AG10803 (cell line): Measurements from ENCODE around the gene TULP4.
A peak's percentile ranks its signal among the peaks of the same experiment; 100 is the strongest.

Source experiments
- DNase-seq: peaks from one replicate; pipeline ENCODE4 v3.0.0; 2010; ENCODE audit warnings: low read depth
- H3K4me3 ChIP-seq: 2 replicates; pipeline ENCODE4 v1.5.1; 2011; ENCODE audit warnings: mild to moderate bottlenecking, low read length, control low read depth
- TF ChIP-seq, protein P1 (sequence below): conservative IDR thresholded peaks from 2 replicates; pipeline ENCODE4 v1.5.1; 2011; ENCODE audit warnings: mild to moderate bottlenecking, low read length, control low read depth, inconsistent platforms

Gene TULP4

DNA sequence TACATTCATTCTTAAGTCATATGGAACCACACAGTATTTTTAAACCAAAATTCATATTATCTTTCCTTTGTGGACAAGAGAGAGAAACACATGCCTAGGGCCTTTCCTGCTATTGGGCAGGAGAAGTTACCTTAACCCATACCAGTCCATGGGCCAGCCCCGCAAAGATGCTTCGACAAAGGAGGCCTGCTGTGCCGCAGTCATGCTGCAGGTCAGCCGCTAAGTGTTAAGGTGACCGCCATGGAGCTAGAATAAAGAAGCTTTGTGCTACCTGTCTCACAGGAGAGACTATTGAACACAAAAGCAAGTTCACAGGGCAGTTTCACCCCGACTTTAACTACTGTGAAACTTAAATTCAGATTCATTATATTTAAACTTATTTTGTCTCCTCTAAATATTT, 185.4 kb downstream of the TULP4 start:
- TF ChIP-seq, protein P1, sequence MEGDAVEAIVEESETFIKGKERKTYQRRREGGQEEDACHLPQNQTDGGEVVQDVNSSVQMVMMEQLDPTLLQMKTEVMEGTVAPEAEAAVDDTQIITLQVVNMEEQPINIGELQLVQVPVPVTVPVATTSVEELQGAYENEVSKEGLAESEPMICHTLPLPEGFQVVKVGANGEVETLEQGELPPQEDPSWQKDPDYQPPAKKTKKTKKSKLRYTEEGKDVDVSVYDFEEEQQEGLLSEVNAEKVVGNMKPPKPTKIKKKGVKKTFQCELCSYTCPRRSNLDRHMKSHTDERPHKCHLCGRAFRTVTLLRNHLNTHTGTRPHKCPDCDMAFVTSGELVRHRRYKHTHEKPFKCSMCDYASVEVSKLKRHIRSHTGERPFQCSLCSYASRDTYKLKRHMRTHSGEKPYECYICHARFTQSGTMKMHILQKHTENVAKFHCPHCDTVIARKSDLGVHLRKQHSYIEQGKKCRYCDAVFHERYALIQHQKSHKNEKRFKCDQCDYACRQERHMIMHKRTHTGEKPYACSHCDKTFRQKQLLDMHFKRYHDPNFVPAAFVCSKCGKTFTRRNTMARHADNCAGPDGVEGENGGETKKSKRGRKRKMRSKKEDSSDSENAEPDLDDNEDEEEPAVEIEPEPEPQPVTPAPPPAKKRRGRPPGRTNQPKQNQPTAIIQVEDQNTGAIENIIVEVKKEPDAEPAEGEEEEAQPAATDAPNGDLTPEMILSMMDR = no peak
- H3K4me3 ChIP-seq = no peak overlapping the region
- no peak for DNase-seq

DNA sequence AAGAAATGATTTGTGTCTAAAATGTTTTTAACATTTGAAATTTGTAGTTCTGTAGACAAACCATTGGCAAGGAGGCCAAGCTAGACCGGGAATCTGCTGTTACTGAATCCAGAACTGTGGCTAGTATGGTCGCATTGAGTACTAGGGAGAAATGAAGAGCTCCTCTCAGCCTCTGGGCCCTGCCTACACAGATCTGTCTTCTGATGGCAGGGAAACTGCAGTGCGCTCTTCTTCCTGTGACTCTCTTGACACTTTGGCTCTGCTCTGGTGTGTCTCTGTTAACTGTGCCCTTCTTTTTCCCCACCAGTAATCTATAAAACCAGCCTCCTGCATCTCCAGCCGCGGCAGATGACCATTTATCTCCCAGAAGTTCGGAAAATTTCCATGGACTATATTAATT, 186.1 kb downstream of the TULP4 start:
- TF ChIP-seq, protein P1 = no peak
- no peak for DNase-seq
- no peak overlapping the region for H3K4me3 ChIP-seq

DNA sequence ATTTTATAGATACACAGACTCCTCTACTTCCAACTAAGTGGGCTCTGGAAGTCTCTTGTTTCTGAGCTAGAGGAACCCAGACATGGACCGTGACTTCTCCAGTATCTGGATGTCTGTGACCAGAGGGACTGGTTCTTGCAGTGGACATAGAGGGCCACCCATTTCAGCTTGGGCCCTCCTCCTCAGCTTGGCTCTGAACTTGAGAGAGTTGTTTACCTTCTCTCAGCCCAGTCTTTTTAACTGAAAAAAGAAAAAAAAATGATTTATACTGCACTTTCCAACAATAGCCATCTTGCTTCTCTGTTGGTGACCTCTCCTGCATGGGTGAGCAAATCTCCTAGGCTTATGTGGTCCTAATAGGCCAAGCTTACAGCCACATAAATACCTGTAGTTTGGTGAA, 187.3 kb downstream of the TULP4 start:
- H3K4me3 ChIP-seq = no peak overlapping the region
- TF ChIP-seq, protein P1 = no peak
- no peak for DNase-seq

DNA sequence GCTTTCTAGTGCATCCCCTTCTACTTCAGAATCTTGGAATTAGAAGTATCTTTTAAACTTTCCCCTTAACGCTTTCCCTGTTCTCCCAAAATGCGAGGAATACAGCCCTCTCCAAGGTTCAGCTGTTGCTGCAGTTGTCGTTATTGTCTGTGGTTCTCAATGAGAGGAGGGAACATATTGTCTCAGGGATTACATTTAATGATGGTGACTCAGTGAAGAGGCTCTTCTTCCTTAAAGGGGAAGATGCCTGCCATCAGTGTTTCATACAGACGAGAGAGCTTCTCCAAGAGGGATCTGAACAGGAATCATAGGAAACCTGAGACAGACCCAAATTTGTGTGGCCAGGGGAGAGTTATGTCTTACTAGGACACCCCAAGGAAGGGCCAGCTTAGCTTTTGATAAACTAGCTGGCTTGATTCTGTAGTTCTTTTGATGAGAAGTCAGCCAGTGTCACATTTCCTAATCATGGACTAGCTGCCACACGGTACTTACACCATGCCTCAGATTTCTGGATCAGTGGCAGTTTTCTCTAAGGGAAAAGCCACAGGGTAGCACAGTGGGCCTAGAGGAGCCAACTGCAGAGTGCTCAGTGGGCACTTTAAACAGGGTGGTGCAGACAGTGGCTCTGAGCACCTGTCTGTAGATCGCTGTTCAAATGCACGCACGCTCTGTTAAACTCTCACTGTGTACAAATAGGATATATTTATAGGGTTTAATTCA, 187.9 kb downstream of the TULP4 start:
- no peak overlapping the region for H3K4me3 ChIP-seq
- TF ChIP-seq, protein P1 = no peak
- DNase-seq = peak; percentile 50

DNA sequence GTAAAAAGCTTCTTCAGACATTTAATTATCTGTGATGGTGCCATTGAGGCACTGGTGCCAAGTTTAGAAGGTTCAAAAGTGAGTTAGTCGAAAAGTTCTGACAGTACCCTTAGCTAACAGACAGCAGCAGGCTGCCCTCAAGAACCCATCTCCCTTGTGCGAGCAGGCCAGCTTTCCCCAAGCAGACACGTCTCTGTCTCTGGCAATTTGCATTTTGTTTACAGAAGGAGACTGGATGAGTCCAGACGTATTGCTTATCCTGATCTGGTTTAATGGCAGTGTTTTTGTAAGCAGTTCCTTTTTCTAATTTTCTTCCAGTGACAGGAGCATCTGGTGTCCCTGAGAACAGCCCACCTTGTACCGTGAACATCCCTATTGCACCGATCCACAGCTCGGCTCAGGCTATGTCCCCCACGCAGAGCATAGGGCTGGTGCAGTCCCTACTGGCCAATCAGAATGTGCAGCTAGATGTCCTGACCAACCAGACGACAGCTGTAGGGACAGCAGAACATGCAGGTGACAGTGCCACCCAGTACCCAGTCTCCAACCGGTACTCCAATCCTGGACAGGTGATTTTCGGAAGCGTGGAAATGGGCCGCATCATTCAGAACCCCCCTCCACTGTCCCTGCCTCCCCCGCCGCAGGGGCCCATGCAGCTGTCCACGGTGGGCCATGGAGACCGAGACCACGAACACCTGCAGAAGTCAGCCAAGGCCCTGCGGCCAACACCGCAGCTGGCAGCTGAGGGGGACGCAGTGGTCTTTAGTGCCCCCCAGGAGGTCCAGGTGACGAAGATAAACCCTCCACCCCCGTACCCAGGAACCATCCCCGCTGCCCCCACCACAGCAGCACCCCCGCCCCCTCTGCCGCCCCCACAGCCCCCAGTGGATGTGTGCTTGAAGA, 189.3 kb downstream of the TULP4 start:
- TF ChIP-seq, protein P1 = no peak
- no peak overlapping the region for H3K4me3 ChIP-seq
- DNase-seq = no peak

- H3K4me3 ChIP-seq = no peak overlapping the region
- no peak for DNase-seq
- TF ChIP-seq, protein P1 = no peak
These were observed 190.1 kb downstream of the TULP4 start for GRCh38 chr6:158502263-158502950.
